Activated T-cell treated with anti-CD3 and anti-CD28 coated beads for 1 hour (primary cell): Measurements from ENCODE around the gene TAAR8.
"Not testable (repeated sequence)": the region's sequence is repeated elsewhere in the genome, so short reads cannot be mapped to it uniquely, and the experiment has no call there.

Experiments
- DNase-seq: peaks from one replicate; pipeline ENCODE4 v3.0.0-alpha.2; 2020; ENCODE audit warnings: low read depth

Gene TAAR8, protein sequence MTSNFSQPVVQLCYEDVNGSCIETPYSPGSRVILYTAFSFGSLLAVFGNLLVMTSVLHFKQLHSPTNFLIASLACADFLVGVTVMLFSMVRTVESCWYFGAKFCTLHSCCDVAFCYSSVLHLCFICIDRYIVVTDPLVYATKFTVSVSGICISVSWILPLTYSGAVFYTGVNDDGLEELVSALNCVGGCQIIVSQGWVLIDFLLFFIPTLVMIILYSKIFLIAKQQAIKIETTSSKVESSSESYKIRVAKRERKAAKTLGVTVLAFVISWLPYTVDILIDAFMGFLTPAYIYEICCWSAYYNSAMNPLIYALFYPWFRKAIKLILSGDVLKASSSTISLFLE

DNA sequence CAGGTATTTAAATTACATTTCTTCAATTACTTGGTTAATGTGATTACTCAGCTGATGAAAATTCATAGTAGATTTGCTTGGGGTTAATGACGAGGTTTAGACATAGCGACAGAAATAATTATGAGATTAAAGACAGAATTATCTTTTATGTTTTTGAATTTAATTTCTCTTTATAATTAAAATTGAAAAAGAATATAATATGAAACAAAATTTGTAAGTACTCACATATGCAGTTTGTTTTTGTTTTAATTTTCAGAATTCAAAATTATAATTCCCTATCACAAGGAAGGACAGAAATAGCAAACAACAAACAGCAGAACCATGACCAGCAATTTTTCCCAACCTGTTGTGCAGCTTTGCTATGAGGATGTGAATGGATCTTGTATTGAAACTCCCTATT is at the start of gene TAAR8:
Gene TAAR8 (plus strand): TSS at position 301 of the 400 bp plus-strand sequence. CDS start 21 bp downstream, at position 322.
- DNase-seq, result no peak

DNA sequence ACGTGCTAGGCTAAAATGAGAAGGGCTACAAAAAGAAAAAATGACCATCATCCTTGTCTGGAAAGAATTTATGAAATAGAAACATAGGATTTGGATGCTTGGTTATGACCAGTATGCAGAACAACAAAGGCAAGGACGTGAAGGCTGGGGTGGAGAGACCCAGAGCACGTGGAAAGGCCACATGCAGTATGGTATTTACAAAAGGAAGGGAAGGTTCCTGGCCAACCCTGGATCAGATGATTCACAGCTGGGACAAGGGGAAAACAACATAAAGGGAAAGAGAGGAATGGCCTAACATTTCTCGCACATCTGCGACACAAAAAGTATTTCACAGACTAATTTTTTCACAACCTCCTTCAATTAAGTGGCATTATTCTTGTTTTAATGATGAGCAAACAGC is 47.7 kb upstream of the TAAR8 start:
- DNase-seq, result no peak

DNA sequence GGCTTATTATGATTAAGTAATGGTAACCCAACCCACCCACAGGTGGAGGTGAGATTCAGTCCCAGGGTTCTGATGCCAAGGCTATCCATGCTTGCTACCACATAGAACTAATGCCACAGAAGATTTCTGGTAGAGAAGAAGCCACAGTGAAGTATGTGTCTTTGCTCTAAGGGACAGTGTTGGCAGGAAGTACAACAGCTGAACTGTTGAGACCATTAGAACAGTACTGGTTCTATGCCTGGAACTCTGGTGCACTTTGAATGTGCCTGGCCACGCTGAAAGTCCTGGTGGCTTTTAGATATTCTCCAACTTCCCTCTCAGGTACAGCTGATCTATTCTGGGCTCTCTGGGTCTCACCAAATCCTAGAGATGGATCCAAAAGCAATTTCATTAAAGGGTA is 47.3 kb upstream of the TAAR8 start:
- no peak for DNase-seq

DNA sequence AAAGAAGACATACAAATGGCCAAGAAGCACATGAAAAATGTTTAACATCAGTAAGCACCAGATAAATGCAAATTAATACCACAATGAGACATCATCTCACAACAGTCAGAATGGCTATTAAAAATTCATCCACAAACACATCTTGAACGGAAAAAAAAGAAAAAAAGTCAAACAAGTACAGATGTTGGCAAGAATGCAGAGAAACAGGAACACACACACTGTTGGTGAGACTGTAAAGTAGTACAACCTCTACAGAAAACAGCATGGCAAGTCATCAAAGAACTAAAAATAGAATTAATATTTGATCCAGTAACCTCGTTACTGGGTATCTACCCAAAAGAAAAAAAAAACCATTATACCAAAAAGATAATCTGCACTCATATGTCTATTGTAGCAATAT is 46.0 kb upstream of the TAAR8 start:
- no peak for DNase-seq

DNA sequence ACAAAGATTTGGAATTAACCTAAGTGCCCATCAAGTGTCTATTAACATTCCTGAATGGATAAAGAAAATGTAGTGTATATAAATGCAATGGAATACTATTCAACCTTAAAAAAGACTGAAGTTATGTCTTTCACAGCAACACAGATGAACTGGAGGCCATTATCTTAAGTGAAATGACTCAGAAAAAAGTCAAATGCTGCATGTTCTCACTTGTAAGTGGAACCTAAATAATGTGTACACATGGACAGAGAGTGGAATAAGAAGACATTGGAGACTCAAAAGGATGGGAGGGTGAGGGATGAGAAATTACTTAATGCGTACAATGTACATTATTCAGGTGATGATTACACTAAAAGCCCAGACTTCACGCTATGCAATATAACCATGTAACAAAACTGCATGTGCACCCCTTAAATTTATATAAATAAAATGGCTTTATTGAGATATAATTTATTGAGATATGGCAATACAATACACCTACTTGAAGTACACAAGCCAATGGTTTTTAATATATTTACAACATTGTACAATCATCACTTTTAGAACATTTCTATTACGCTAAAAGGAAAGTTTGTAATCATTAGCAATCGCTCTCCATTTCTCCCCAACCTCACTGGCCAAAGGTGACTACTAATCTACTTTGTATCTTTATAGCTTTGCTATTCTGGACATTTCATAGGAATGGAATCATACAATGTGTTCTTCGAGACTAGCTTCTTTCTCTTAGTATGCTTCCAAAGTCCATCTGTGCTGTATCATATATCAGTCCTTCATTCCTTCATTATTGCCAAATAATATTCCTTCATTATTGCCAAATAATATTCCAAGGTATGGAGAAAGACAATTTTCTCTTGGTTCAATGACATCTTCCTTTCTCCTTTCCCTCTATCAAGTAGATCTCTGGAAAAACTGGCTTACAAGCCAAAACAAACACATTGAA is 45.3 kb upstream of the TAAR8 start:
- DNase-seq, result no peak

DNA sequence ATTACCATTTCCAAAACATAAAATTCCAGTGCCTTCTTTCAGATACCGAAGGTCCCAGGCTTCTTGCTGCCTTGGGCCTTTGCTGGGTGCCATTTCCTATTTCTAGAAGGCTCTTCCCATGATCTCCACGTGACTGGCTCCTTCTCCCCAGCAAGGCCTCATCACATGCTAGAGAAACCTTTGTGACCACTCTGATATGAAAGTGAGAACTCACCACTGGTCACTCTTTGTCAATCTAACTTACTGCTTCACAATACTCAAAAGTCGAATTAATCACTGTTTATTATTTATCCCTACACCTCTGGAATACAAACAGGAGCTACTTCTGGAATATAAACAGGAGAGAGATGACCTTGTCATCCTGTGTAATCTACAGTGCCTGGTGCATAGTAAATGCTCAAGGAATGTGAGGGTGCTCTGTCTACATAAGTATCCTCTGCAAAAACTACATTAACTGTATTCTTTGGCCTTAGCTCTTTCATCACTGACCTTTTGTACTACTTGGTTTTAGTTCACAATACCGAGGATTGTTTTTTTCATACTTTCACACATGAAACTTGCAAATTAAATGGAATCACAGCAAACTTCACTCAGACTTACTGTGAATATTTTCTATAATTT is 41.2 kb upstream of the TAAR8 start:
- DNase-seq, result no peak

DNA sequence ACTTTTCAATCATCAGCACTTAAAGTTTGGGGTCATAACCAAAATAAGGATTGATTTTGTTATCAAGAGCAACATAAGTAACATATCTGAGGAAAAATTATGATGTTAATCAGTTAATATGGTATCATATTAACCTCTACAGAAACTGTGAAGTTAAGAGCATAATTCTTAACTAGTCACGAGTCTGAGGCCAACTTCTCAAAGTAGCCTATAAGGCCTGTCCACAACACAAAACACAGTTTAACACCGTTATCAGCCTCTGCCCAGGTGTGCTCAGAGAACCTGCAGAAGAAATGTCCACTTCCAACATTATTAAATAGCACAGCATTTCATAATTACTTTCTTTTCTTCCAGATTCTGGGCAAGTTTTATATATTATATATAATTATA is 40.6 kb upstream of the TAAR8 start:
- no peak for DNase-seq

DNA sequence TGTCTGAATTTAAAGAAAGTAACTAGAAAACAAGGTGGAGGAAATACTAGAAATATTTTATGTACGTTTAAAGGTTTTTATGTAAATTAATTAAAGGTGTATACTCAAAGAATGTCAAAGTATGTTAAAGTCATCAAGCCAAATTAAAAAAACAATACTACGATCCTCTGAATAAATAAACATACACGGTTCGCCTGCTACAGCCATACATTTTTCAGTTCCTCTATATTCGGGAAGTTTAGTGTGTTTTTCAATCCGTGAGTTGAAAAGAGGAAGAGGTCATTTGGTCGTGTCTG is 40.2 kb upstream of the TAAR8 start:
- no peak for DNase-seq

DNA sequence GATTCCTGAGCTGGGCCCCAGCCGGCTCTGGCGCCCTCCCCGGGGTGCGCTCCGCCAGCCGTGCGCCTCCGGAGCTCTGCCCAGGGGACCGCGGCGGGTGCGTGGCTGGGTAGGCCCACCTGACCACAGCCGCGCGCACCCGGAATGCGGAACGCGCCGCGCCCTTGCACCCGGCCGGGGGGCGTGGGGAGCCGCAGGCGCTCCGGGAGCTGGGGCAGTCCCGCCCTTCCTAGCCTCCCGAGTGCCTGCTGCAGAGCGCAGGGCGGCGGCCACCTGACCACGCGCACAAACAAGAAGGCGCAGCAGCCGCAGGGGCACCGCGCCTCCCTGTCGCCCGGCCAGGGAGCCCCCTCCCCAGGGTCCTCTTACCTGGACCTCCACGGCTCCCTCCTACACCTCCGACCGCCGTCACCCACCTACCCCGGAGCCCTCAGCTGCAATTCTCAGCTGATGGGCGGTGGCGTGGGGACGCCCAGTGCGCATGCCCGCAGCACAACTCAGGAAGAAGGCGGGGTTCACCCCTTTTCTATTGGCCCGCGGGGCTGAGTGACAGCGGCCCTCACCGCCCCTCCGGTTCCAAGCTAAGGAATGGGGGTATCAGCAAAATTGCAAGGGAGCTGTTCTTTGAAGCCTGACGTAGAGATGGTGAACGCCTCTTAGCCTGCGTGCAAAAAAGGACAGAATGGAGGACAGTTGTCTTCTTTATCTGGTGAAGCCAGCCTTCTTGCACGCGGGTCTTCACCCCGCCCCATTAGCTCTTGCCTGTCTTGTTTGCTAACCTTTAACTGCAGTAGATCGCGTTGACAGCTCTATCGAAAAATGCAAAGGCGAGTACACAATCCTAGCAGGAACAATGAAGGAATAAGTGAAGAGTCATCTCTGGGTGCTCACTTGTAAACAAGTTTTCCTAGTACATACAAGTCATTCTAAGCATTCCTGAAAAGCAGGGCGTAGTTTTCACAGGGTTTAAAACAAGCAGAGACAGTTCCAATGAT is 39.5 kb upstream of the TAAR8 start, which contains the start of gene STX7:
Gene STX7 (minus strand): TSS at position 479 of the 995 bp plus-strand sequence. CDS start 9,586 bp downstream, outside the sequence.
- peak; percentile 80 for DNase-seq

DNA sequence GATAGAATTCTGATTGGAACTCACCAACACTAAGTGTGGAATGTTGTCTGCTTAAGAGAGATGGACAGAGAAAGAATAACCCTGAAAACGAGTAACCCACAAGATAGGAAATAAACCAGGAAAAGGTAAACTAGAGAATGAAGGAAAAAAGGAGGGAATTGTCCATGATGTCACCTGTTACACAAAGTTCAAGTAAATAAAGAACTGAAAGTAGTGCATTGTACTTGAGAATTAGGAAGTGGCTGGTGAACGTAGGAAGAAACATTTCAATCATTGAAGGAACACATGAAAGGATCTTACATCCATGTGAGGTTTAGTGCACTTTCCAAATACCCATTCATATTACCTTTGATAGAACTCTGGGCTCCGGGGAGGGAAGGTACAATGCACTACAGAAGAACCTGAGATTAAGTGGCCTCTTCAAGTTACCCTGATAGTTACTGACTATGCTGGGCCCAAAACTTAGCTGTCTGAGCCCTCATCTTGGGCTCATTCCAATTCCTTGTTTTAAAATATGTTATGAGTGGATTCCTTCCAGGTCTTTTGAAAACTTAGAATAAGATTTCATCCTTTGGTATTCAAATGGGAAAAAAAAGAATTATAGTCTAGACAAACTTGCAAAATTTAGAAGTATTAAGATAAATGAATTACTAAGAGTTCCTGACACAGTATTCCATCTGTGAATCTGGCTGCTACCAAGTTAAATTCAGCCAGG is 38.5 kb upstream of the TAAR8 start:
- no peak for DNase-seq

DNA sequence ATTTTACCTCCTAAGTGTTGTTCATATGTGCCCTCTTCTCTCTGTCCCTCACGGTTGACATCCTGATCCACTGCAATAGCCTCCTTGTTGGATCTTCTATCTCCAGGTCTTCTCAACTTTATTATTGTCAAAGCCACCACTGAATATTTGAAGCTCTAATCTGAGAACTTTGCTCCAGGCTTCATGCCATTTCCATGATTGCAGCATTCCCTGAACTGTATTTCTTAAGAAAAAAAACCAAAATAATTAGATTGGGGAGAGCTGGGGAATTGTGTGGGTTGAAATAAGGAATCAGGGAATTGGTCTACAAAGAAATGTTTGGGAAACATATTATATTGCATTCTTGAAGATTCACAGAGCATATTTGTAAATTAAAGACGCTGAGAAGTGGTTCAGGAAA is 37.1 kb upstream of the TAAR8 start:
- DNase-seq, result no peak

DNA sequence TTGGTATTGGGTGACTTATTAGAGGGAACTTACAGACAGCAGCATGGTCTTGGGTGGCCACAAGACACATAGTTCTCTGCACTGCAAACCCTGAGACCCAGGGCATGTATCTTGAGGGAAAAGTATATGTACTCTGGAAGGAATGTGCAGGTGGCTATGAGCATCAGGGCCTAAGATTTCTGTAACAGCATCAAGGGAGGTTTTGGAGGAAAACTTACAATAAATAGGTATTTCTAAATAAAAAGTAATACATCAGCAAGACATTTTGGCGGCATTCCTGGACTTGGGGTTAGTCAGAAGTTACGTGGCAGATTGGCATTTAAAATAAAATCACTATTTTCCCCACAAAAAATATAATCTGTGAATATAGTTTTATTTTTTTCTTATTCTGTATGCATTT is 31.5 kb upstream of the TAAR8 start:
- DNase-seq, result no peak

DNA sequence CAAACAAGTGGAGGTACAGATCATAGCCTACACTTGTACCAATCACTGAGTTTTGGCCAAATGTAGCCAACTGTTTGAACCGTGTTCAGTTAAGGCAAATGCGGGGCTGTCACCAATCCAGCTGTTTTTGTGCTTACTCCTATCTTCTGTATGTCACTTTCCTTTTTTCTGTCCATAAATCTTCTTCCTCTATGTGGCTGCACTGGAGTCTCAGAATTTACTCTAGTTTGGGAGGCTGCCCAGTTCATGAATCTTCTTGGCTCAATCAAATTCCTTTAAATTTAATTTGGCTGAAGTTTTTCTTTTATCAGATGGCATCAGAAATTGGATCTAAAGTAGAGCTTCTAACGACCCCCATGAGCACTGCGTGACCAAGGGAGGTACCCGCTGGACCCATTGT is 27.8 kb upstream of the TAAR8 start:
- no peak for DNase-seq

DNA sequence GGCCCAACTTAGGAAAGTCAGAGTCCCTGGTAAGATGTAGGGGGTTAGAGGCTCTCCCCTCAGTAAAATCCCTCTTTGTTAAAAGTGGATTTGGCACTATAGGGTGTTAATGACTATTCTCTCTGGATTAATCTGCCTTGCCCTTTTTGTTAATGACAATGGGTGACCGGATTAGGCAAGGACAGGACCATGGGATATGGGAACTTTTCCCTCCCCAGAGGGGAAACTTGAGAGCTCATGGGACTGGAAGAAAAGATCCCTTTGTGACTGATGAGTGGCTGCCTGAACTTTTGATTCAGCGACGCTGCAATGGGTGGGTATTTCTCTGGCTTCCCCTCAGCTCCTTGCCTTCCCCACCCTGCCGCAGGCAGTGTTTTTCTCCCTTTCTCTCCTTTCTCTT is 26.6 kb upstream of the TAAR8 start:
- no peak for DNase-seq

DNA sequence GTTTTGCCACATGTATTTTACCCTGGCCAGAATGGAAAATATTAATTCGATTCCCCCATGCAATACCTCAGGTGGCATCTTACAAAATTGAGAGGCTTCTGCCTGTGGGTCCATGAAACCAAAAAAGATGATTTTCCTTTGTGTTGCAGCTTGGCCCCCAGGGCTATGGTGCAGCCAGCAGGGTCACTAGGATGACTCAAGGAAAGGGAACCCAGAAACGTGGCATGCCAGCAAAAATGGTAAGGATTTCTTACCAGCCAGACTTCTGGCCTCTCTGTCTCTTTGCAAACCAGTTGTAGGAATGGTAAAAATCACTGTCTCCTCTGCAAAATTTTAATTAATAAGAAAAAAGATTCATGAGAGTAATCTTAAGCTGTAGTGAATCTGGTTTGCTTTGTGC is 26.0 kb upstream of the TAAR8 start:
- DNase-seq, result no peak

DNA sequence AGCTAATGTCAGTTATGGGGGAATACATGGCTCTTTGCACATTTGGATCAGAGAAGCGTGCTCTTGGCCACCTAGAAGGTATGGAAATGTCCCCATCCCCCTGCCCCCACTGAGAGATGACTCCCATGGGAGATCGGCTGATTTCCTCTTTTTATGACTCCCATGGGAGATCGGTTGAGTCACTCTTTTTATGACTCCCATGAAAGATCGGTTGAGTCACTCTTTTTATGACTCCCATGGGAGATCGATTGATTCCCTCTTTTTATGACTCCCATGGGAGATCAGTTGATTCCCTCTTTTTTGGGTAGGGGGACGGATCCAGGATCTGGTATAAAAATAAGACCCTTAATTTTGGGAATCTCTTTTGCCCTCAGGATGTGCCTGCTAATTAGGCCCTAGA is 24.7 kb upstream of the TAAR8 start:
- DNase-seq, result no peak

DNA sequence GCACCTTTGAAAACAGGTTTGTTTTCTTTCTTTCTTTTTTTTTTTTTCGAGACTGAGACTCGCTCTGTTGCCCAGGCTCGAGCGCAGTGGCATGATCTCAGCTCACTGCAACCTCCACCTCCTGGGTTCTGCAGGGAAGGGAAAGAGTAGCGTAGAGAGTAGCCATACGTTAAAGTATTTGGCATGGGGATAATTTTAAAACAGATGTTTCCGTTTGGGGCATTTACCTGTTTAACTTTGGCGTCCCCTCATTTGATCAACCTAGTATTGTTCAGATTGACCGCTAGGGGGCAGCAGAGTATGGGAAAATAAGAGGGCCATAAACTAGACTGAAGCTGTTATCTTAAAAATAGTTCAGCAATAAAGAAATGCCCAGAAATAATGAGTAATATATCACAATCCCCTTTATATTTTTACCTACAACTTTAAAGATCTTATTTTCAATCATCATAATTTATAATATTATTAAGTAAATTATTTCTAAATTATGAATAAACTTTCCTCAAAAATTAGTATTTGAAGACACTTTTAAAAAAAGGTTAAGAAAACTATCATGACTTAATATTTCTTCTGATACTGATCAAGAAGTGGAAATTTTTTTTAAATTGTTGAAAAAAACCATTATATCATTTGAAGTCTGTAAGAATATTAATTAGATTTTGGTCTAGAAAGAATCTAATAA is 22.0 kb upstream of the TAAR8 start:
- DNase-seq, result peak; percentile 73

DNA sequence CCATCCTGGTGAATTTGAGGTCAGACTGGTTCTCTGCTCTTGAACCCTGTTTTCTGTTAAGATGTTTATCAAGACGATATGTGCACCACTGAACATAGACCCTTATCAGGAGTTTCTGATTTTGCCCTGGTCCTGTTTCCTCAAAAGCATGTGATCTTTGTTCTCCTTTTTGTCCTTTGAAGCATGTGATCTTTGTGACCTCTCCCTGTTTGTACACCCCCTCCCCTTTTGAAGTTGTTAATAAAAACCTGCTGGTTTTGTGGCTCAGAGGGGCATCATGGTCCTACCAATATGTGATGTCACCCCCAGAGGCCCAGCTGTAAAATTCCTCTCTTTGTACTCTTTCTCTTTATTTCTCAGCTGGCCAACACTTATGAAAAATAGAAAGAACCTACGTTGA is 17.9 kb upstream of the TAAR8 start:
- not testable (repeated sequence) for DNase-seq

DNA sequence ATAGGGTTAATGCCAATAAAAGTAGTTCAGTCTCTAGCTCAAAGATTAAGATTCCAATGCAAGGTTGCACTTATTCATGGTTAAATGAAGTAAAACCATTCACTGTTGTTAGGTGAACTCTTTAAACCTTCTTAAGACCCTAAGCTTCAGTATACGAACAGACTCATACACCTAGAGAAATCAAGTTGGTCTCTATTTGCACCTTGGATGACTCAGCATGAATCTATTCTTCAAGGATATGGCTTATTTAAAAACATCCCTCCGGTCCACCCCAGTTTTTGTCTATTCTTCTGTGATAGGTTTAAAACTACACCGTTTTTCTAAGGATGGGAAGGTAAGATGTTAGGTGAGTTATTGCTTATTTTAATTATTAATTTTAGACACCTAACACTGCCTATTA is 15.3 kb upstream of the TAAR8 start:
- DNase-seq, result no peak

DNA sequence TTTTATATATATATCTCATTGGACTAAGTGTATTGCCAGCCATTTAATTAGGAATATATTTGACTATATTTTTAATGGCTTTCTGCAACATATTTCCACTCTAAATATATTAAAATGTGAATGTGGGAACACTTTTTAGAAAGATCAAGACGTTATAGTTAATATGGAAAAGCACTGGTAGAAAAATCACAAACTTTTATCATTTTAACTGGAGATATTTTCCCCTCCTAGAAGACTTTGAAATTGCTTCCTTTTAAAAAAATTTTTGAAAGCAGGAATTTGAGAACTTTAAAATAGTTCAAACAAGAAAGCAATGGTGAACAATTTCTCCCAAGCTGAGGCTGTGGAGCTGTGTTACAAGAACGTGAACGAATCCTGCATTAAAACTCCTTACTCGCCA is 14.5 kb upstream of the TAAR8 start, which contains the start of gene TAAR9:
Gene TAAR9 (plus strand): TSS at position 301 of the 400 bp plus-strand sequence. CDS start 13 bp downstream, at position 314.
- no peak for DNase-seq
